OCI-LY7 (cell line): ENCODE data around the gene SCML2. TPM values are rescaled to one million over a fixed set of nuclear protein-coding genes. Genes with fewer than 3 reads are reported as not detected.

ENCODE experiments used
- BruUV-seq: library from RNA; stranded (reverse); fragments of 400-500 nt; replicated peaks from 2 replicates; lab custom pipeline; 2021; lab: Mats Ljungman, UMichigan
- CTCF ChIA-PET: fragments of 300-600 bp; sonication (Branson Sonifier 250); formaldehyde crosslinking; loops from one replicate; lab custom pipeline; 2022; ENCODE audit warnings: antibody characterized with exemption; ENCODE audit not compliant: unreplicated experiment; lab: Charles Lee
- POLR2A ChIA-PET: fragments of 300-600 bp; sonication (Branson Sonifier 250); formaldehyde crosslinking; loops from one replicate; lab custom pipeline; 2022; ENCODE audit warnings: antibody characterized with exemption; lab: Charles Lee
- DNase-seq: peaks from one replicate; pipeline ENCODE4 v3.0.0-alpha.2; 2015; ENCODE audit warnings: low spot score
- H2AFZ ChIP-seq: fragments of 200-600 bp; sonication (generic), shearing (Covaris generic); 2 replicates; pipeline ENCODE4 v1.6.1; 2014; ENCODE audit warnings: mild to moderate bottlenecking, antibody characterized with exemption, low read length, moderate library complexity
- H3K27ac ChIP-seq: fragments of 200-600 bp; sonication (generic); 2 replicates; pipeline ENCODE4 v1.5.1; 2014; ENCODE audit warnings: mixed run types, low read depth, mild to moderate bottlenecking, moderate library complexity, low read length, inconsistent platforms; ENCODE audit not compliant: poor library complexity, severe bottlenecking
- H3K36me3 ChIP-seq: fragments of 200-600 bp; sonication (generic); 2 replicates; pipeline ENCODE4 v1.6.1; 2014; ENCODE audit warnings: mild to moderate bottlenecking, antibody characterized with exemption, low read length, moderate library complexity, mixed read lengths; ENCODE audit not compliant: insufficient read depth
- H3K4me1 ChIP-seq: fragments of 200-600 bp; sonication (generic); 2 replicates; pipeline ENCODE4 v1.5.1; 2014; ENCODE audit warnings: mild to moderate bottlenecking, low read length; ENCODE audit not compliant: insufficient read depth, poor library complexity, severe bottlenecking
- H3K4me2 ChIP-seq: fragments of 200-600 bp; sonication (generic); 2 replicates; pipeline ENCODE4 v1.6.1; 2014; ENCODE audit warnings: mild to moderate bottlenecking, low read length
- H3K4me3 ChIP-seq: fragments of 200-600 bp; sonication (generic); 2 replicates; pipeline ENCODE4 v1.5.1; 2014; ENCODE audit warnings: mild to moderate bottlenecking, low read depth, low read length; ENCODE audit not compliant: poor library complexity, severe bottlenecking
- H3K79me2 ChIP-seq: fragments of 200-600 bp; sonication (generic); 2 replicates; pipeline ENCODE4 v1.6.1; 2016; ENCODE audit warnings: low read depth, mild to moderate bottlenecking, low read length, moderate library complexity, mixed read lengths; ENCODE audit not compliant: insufficient read depth
- H3K9me2 ChIP-seq: fragments of 200-600 bp; sonication (generic); 2 replicates; pipeline ENCODE4 v1.6.1; 2016; ENCODE audit warnings: mild to moderate bottlenecking, low read length, mixed read lengths; ENCODE audit not compliant: insufficient read depth
- H3K9me3 ChIP-seq: fragments of 200-600 bp; sonication (generic); 2 replicates; pipeline ENCODE4 v1.6.1; 2014; ENCODE audit warnings: mild to moderate bottlenecking, mixed run types, low read length, mixed read lengths
- H4K20me1 ChIP-seq: fragments of 200-600 bp; sonication (generic); 2 replicates; pipeline ENCODE4 v1.6.1; 2014; ENCODE audit warnings: mild to moderate bottlenecking, antibody characterized with exemption, low read length, moderate library complexity, mixed read lengths; ENCODE audit not compliant: insufficient read depth
- CTCF ChIP-seq: fragments of 200-600 bp; sonication (generic); conservative IDR thresholded peaks from 2 replicates; pipeline ENCODE4 v1.5.1; 2014; ENCODE audit warnings: mild to moderate bottlenecking, antibody characterized with exemption, low read length, moderate library complexity, mixed read lengths
- EZH2phosphoT487 ChIP-seq: fragments of 200-600 bp; sonication (generic); IDR thresholded peaks from 2 replicates; pipeline ENCODE4 v1.6.1; 2018; ENCODE audit warnings: low read depth, borderline replicate concordance, mild to moderate bottlenecking, mixed run types, antibody characterized with exemption, low read length, moderate library complexity, mixed read lengths
- intact Hi-C: fragments of 100-400 bp; cut with micrococcal nuclease; formaldehyde crosslinking; loops from one replicate; pipeline ENCODE4 v1.10.0; 2022; ENCODE audit not compliant: unreplicated experiment
- total RNA-seq, 2 experiments: library from RNA; depleted of rRNA in 1 of 2; stranded (reverse); fragments of >200 nt in 1 of 2; shearing (Covaris generic) in 1 of 2; gene quantifications; 2 replicates each; pipeline ENCODE4 v1.2.3, GENCODE V29; 2014 to 2022

SCML2 gene
- total RNA-seq, 2 experiments from 2014 or later: 12.9 to 26.2 TPM

DNA sequence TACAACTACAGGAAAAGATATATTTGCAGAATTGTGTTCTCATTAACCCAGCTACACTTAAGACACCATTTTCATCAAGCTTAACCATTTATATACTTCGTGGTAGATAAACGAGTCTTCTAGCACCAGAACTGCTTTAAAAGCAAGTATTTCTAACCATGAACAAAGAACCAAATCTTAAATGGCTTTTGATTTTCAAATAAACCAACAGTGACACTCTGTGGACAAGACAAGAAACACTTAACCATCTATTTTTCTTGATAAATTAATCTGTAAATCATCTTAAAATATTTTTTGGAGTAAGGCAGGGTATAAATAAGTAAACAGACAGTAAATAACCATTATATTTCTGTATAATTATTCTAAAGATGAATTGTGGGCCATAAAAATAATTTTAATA lies 144.0 kb downstream of the SCML2 start:
- intact Hi-C loops: no loop called here
- H3K4me2 ChIP-seq: no peak overlapping the region
- no TSS peak for BruUV-seq
- no peak for TF ChIP-seq EZH2phosphoT487
- TF ChIP-seq CTCF: peak; percentile 46; the same call in 1 of the 2 replicates
- H3K9me2 ChIP-seq: no peaks in the 10 kb centered on the region
- POLR2A ChIA-PET: no interaction called here
- H3K36me3 ChIP-seq: no peaks in the 10 kb centered on the region
- CTCF ChIA-PET: no interaction called here
- no peak overlapping the region for H2AFZ ChIP-seq
- no peaks in the 10 kb centered on the region for H3K79me2 ChIP-seq
- H3K4me1 ChIP-seq: no peaks in the 10 kb centered on the region
- no peaks in the 10 kb centered on the region for H3K9me3 ChIP-seq
- no peak overlapping the region for H3K27ac ChIP-seq
- H3K4me3 ChIP-seq: no peak overlapping the region
- no peaks in the 10 kb centered on the region for H4K20me1 ChIP-seq
- DNase-seq: no peak

DNA sequence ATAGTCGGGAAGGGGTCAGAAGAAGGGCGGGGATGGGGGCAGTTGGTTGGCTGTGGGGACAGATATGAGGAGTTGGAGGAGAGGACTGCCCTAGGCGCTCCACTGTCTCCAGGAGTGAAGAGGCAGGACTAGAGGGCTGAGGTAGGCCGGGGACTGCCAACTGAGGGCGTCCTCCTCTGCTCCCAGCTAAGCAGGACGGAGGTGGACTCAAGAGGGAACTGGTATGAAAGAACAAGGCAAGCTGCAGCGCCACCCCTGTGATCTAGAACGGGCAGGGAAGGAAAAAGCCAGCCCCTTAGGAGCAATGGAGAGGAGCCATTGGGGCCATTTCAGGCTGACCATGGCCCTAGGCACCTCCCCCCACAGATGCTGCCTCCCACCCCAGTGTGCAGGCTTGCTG lies 147.8 kb downstream of the SCML2 start:
- Histone ChIP-seq H3K9me3 (no peaks in the 10 kb centered on the region), H3K9me2 (no peaks in the 10 kb centered on the region), H4K20me1 (no peaks in the 10 kb centered on the region), H3K4me2 (no peak overlapping the region), H3K79me2 (no peaks in the 10 kb centered on the region), H3K4me3 (no peak overlapping the region), H2AFZ (no peak overlapping the region), H3K36me3 (no peaks in the 10 kb centered on the region), H3K4me1 (no peaks in the 10 kb centered on the region), H3K27ac (no peak overlapping the region)
- no TSS peak for BruUV-seq
- TF ChIP-seq CTCF (no peak), EZH2phosphoT487 (no peak)
- ChIA-PET POLR2A (interaction anchor here (0.6 kb wide), 1 partner anchor 1779 kb away, joined by 4 read pairs; no protein-coding TSS in a partner anchor), CTCF (no interaction called here)
- intact Hi-C loops: no loop called here
- DNase-seq: no peak

DNA sequence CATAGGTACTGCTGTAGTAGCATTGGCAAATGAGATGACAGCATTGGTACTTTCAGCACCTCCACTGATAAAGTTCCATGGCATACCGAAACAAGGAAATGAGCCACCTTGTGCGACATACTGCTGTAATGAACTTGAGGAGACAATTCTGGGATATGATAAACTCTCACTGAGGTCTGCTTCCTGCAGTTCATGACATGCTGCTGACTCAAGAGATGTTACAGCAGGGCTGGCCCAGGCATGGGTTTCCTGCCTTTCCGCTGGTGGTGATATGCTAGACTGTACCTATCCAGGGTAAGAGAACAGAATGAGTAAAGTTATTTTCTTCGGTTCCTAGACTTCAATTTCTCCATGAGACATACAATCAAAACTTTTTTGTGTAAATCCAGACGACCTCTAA lies 150.9 kb downstream of the SCML2 start:
- H3K27ac ChIP-seq: no peak overlapping the region

More for the DNA sequence above, 150.9 kb downstream of the SCML2 start:
- POLR2A ChIA-PET: no interaction called here
- no peak for DNase-seq
- Histone ChIP-seq H3K4me3 (no peak overlapping the region), H3K9me3 (no peaks in the 10 kb centered on the region), H3K4me1 (no peaks in the 10 kb centered on the region), H2AFZ (no peak overlapping the region), H3K79me2 (no peaks in the 10 kb centered on the region), H4K20me1 (no peaks in the 10 kb centered on the region), H3K4me2 (no peak overlapping the region), H3K36me3 (no peaks in the 10 kb centered on the region), H3K9me2 (no peaks in the 10 kb centered on the region)
- TF ChIP-seq CTCF: no peak
- TF ChIP-seq EZH2phosphoT487: no peak
- BruUV-seq: no TSS peak
- intact Hi-C loops: no loop called here
- CTCF ChIA-PET: no interaction called here
